Adrenal gland (tissue), 5 donors: ENCODE data around the gene TXLNG.

Source experiments
- CTCF ChIP-seq, 6 experiments: fragments of 450-650 bp in 4 of 6; fragments of 200-600 bp in 2 of 6; sonication (generic) in 1 of 6; IDR thresholded peaks; 1 replicate in 5 of 6; 2 replicates in 1 of 6; pipeline versions ENCODE4 v1.5.1 to v1.8.0; 2016 to 2021; ENCODE audit warnings: antibody characterized with exemption in 6 of 6, mild to moderate bottlenecking in 2 of 6, moderate library complexity in 1 of 6
- POLR2A ChIP-seq, 2 donors: fragments of 450-650 bp; IDR thresholded peaks; one replicate each; pipeline ENCODE4 v1.6.1; 2017; ENCODE audit warnings: antibody characterized with exemption in 2 of 2, mild to moderate bottlenecking in 2 of 2, moderate library complexity in 1 of 2
- donor health status: DM: no; HTN: no; CAD: no.

- TF ChIP-seq CTCF (IDR thresholded peaks at IDR 0.05) (no peak), POLR2A (IDR thresholded peaks at IDR 0.05) (no peak)
These were observed 23.7 kb upstream of the TXLNG start for GRCh38 chrX:16762579-16762978.
